ENCODE results near the gene ACAD8.

Gene ACAD8

DNA sequence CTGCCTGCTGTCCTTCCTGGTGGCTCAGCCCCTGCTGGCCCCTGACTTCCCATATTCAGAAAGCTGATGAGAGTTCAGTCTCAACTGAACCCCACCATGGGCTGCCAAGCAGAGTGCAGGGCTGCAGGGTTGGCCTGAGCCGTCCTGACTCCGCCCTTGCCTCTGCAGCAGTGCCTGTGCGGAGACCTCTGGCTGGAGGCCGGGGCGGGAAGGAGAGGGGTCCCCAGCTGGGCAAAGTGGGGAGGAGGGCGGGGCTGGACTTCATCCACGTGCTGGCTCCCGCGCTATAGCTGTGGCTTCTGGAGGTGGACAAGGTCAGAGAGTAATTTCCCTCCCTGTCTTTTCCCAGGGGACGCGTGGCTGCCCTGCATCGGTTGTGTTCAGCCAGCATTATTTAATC is 36.4 kb downstream of the ACAD8 start:
- Histone ChIP-seq H3K79me2 (ENCODE audit: insufficient read depth, low read length) (no peaks in the 10 kb centered on the region), H3K36me3 (ENCODE audit: insufficient read depth, low read length) (no peaks in the 10 kb centered on the region), H3K9ac (ENCODE audit: low read depth, low read length, poor library complexity, severe bottlenecking) (no peak overlapping the region), H3K4me2 (ENCODE audit: low read depth, low read length, poor library complexity, severe bottlenecking) (peak overlapping the region; percentile 13), H3K9me3 (ENCODE audit: insufficient read depth, low read depth, low read length) (no peaks in the 10 kb centered on the region), H3K27me3 (ENCODE audit: insufficient read depth, low read length, poor library complexity, severe bottlenecking) (no peaks in the 10 kb centered on the region), H3K9me2 (replicated peaks; ENCODE audit: low read depth, low read length) (no peaks in the 10 kb centered on the region), H3F3A (ENCODE audit: low read depth) (no peaks in the 10 kb centered on the region), H3K4me1 (ENCODE audit: insufficient read depth, low read length, poor library complexity, severe bottlenecking) (peaks cover 9% of the 10 kb centered on the region), H3K4me3 (ENCODE audit: low read length, poor library complexity, severe bottlenecking) (no peak overlapping the region), H2AFZ (ENCODE audit: low read length) (no peak overlapping the region), H4K20me1 (ENCODE audit: insufficient read depth, low read length, poor library complexity, severe bottlenecking) (no peaks in the 10 kb centered on the region)
- TF ChIP-seq CTCF (conservative IDR thresholded peaks at IDR 0.05; ENCODE audit: low read length) (no peak), EZH2phosphoT487 (IDR thresholded peaks at IDR 0.05; ENCODE audit: borderline replicate concordance) (no peak)

DNA sequence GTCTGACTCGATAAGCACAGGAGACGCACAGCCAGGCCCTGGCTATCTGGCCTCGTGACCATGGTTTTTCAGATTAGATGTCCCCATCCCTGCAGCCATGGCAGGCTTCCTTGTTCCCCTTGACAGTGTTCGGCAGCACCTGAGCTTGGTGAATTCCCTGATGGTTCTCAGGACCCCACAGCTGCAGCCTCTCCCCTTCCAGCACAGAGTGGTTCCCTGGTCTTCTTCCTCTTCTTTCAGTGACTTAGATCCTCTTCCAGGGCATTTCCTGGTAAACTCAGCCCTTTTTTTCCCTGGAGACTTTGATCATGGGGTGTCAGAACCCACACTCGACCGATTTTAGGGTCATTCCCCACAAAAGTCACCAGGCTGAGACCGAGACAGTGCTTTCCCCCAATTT is 37.3 kb downstream of the ACAD8 start:
- no peaks in the 10 kb centered on the region for H3K9me3 ChIP-seq (ENCODE audit: insufficient read depth, low read depth, low read length)
- H3K27me3 ChIP-seq (ENCODE audit: insufficient read depth, low read length, poor library complexity, severe bottlenecking): no peaks in the 10 kb centered on the region
- TF ChIP-seq CTCF (conservative IDR thresholded peaks at IDR 0.05; ENCODE audit: low read length): no peak
- no peak for TF ChIP-seq EZH2phosphoT487 (IDR thresholded peaks at IDR 0.05; ENCODE audit: borderline replicate concordance)
- no peaks in the 10 kb centered on the region for H3K9me2 ChIP-seq (replicated peaks; ENCODE audit: low read depth, low read length)
- no peaks in the 10 kb centered on the region for H3K36me3 ChIP-seq (ENCODE audit: insufficient read depth, low read length)
- no peak overlapping the region for H3K4me2 ChIP-seq (ENCODE audit: low read depth, low read length, poor library complexity, severe bottlenecking)
- H3K4me3 ChIP-seq (ENCODE audit: low read length, poor library complexity, severe bottlenecking): no peak overlapping the region
- H3K4me1 ChIP-seq (ENCODE audit: insufficient read depth, low read length, poor library complexity, severe bottlenecking): peaks cover 9% of the 10 kb centered on the region
- no peaks in the 10 kb centered on the region for H4K20me1 ChIP-seq (ENCODE audit: insufficient read depth, low read length, poor library complexity, severe bottlenecking)
- H2AFZ ChIP-seq (ENCODE audit: low read length): no peak overlapping the region
- no peaks in the 10 kb centered on the region for H3F3A ChIP-seq (ENCODE audit: low read depth)
- no peaks in the 10 kb centered on the region for H3K79me2 ChIP-seq (ENCODE audit: insufficient read depth, low read length)
- no peak overlapping the region for H3K9ac ChIP-seq (ENCODE audit: low read depth, low read length, poor library complexity, severe bottlenecking)

GRCh38 chr11:134291196-134291595 is 37.8 kb downstream of the ACAD8 start:
- Histone ChIP-seq H3K9me2 (replicated peaks; ENCODE audit: low read depth, low read length) (no peaks in the 10 kb centered on the region), H3K9me3 (ENCODE audit: insufficient read depth, low read depth, low read length) (no peaks in the 10 kb centered on the region), H2AFZ (ENCODE audit: low read length) (no peak overlapping the region), H3K9ac (ENCODE audit: low read depth, low read length, poor library complexity, severe bottlenecking) (no peak overlapping the region), H4K20me1 (ENCODE audit: insufficient read depth, low read length, poor library complexity, severe bottlenecking) (no peaks in the 10 kb centered on the region), H3F3A (ENCODE audit: low read depth) (no peaks in the 10 kb centered on the region), H3K4me2 (ENCODE audit: low read depth, low read length, poor library complexity, severe bottlenecking) (no peak overlapping the region), H3K79me2 (ENCODE audit: insufficient read depth, low read length) (no peaks in the 10 kb centered on the region), H3K4me1 (ENCODE audit: insufficient read depth, low read length, poor library complexity, severe bottlenecking) (peaks cover 9% of the 10 kb centered on the region), H3K36me3 (ENCODE audit: insufficient read depth, low read length) (no peaks in the 10 kb centered on the region), H3K27me3 (ENCODE audit: insufficient read depth, low read length, poor library complexity, severe bottlenecking) (no peaks in the 10 kb centered on the region), H3K4me3 (ENCODE audit: low read length, poor library complexity, severe bottlenecking) (no peak overlapping the region)
- TF ChIP-seq EZH2phosphoT487 (IDR thresholded peaks at IDR 0.05; ENCODE audit: borderline replicate concordance): no peak

DNA sequence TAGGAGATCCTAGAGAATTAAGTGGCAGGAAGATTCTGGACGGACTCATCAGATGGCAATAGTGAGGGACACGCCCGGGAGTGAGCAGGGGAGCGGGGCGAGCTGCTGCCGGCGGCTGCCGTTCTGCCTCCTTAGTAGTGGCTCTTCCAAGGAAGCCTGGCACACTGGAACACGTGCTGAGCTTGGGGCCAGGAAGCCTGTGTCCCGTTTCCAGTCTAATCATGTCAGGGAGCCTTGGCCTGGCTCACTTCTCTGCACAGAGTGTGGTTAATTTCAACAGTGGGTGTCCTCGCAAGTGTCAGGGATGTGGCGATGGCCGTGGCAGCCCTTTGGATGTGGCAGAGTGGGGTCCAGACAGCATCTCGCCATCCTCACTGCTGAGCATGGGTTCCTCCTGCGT is 39.3 kb downstream of the ACAD8 start:
- no peaks in the 10 kb centered on the region for H3K79me2 ChIP-seq (ENCODE audit: insufficient read depth, low read length)
- H3K9ac ChIP-seq (ENCODE audit: low read depth, low read length, poor library complexity, severe bottlenecking): no peak overlapping the region
- no peaks in the 10 kb centered on the region for H3K9me2 ChIP-seq (replicated peaks; ENCODE audit: low read depth, low read length)
- no peaks in the 10 kb centered on the region for H3K36me3 ChIP-seq (ENCODE audit: insufficient read depth, low read length)
- peaks cover 9% of the 10 kb centered on the region for H3K4me1 ChIP-seq (ENCODE audit: insufficient read depth, low read length, poor library complexity, severe bottlenecking)
- no peaks in the 10 kb centered on the region for H3F3A ChIP-seq (ENCODE audit: low read depth)
- no peak overlapping the region for H3K4me3 ChIP-seq (ENCODE audit: low read length, poor library complexity, severe bottlenecking)
- no peaks in the 10 kb centered on the region for H3K27me3 ChIP-seq (ENCODE audit: insufficient read depth, low read length, poor library complexity, severe bottlenecking)
- no peaks in the 10 kb centered on the region for H4K20me1 ChIP-seq (ENCODE audit: insufficient read depth, low read length, poor library complexity, severe bottlenecking)
- TF ChIP-seq CTCF (conservative IDR thresholded peaks at IDR 0.05; ENCODE audit: low read length) (no peak), EZH2phosphoT487 (IDR thresholded peaks at IDR 0.05; ENCODE audit: borderline replicate concordance) (no peak)
- no peak overlapping the region for H2AFZ ChIP-seq (ENCODE audit: low read length)
- no peaks in the 10 kb centered on the region; the same call in 1 of the 2 replicates for H3K9me3 ChIP-seq (ENCODE audit: insufficient read depth, low read depth, low read length)
- H3K4me2 ChIP-seq (ENCODE audit: low read depth, low read length, poor library complexity, severe bottlenecking): no peak overlapping the region
